Stimulated activated naive CD4-positive, alpha-beta T cell treated with Interleukin-2 at 50 U/mL for 16 hours (primary cell): ENCODE measurements around the gene WWC1.

Experiments
- DNase-seq: peaks from one replicate; lab custom pipeline; 2025; lab: John Stamatoyannopoulos, UW

The WWC1 gene

DNA sequence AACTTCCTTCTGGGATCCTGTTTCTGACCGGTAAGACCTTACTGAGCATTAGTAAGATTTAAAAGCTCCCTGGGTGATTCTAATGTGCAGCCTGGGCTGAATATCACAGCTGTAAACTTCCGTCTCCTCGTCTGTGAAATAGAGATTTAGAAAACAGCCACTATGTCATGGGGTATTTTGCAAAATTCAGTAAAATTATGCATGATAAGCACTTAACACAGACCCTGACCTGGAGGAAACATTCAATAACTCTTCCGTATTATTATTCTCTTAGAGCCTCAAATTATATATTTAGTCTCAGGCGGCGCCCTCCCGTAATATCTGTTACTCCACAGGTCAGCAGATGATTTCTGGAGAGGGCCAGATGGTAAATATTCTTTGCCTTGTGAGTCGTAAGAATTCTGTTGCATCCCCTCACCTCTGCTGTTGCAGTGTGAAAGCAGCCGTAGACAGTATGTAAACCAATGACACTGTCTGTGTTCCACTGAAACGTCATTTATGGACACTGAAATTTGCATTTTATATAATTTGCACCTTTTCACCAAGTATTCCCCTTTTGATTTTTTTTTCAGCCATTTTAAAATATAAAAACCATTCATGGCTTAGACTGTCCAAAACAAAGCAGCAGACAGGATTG lies 155.7 kb downstream of the WWC1 start:
- DNase-seq, result no peak

DNA sequence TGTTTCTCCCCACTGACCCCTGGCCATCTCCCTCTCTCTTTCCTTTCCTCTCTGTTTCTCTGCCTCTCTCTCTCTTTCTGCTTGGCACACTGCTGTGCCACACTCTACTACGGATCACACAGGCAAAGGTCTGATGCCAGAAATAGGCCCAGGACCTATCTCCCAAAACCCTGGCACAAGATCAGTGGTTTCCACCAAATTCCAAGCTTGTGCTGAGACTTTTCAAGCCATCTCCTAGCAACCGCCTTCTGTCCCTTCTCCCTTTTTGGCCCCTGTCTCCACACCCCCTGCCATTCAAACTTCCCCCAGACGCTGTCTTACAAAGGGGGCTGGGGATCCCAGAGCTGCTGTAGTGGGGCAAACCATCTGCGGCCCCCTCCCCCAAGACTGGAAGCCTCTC lies 156.4 kb downstream of the WWC1 start:
- DNase-seq, result no peak

DNA sequence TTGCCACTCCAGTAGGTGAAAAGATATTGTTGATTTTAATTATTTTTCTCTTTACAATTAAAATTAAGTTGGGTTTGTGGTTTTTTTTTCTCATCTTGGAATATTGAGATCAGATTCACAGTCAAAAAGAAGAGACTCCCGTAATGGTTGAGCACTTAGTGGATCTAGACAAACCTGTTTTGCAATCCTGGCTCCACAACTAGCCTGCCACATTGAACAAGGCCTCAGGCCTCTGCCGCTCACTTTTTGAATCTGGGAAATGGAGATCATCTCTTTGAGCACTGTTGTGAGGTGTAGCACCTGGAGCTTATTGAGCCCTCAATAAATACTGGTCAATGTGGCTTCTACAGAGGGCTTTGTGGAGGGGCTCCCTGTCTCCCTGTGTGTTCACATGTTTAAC lies 157.7 kb downstream of the WWC1 start:
- no peak for DNase-seq

DNA sequence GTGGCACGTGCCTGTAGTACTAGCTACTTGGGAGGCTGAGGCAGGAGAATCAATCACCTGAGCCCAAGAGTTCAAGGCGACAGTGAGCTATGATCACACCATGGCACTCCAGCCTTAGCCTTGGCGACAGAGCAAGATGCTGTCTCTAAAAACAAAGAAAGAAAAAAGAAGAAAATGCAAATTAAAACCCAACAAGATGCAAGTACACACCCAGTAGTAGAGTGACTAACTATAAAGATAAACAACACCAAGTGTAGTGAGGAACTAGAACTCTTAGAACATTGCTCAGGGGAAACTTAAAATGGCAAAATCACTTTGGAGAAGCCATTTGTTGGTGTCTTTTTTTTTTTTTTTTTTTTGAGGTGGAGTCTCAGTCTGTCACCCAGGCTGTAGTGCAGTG lies 160.1 kb downstream of the WWC1 start:
- DNase-seq, result no peak

DNA sequence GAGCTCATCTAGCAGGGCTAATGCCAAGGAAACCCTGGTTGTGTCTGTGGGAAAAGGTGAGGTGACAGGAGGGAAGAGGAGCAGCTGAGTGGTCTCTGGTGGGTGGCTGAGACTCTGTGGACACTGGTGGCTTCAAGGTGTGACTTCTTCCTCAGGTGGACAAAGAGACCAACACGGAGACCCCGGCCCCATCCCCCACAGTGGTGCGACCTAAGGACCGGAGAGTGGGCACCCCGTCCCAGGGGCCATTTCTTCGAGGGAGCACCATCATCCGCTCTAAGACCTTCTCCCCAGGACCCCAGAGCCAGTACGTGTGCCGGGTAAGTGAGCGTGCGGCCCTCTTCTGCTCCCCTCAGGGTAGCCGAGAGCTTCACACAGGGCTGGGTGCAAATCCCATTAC lies 163.8 kb downstream of the WWC1 start:
- DNase-seq, result no peak

DNA sequence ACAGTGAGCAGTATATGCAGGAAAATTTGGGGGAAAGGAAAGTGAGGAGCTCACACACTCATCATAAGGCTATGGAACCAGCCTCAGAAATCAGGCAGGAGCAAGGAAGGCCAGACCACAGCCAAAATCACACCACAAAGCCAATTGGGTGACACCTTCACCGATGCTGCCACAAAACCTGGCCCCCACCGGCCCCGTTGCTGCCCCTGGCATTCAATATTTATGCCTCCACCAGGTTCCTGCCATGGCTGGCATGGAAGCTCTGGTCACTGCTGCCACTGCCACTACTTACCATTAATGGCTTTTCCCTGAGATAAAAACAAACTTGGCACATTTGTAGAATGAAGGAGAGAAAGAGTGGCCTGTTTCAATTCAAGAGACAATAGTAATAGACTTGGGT lies 166.1 kb downstream of the WWC1 start:
- no peak for DNase-seq

DNA sequence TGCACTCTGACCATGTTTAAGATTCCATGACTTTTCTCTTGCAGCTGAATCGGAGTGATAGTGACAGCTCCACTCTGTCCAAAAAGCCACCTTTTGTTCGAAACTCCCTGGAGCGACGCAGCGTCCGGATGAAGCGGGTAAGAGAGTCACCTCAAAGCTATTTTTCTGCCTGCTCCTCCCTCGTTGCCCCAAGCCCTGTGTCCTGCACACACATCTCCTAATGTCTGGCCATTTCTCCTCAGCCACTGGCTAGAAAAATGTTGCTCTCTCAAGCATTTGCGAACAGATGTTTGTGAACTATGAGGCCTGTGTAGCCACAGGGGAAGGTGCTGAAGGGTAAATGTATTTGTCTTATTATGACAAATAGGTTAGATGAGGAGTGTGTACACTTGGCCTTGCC lies 169.2 kb downstream of the WWC1 start:
- DNase-seq, result no peak

DNA sequence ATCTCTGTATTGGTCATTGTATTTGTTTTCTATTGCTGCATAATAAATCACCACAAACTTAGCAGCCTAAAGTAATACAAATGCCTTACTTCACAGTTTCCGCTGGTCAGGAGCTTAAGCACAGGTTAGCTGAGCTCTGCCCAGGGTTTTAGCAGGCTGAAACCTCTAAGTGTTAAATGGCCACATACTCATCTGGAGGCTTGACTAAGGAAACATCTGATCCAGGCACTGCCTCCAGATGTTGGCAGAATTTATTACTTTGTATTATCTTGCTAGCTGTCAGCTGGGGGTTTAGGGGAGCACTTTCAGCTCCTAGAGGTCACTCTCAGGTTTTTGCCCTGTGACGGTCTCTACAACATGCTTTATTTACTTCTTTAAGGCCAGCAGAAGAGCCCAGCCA lies 171.6 kb downstream of the WWC1 start:
- no peak for DNase-seq

DNA sequence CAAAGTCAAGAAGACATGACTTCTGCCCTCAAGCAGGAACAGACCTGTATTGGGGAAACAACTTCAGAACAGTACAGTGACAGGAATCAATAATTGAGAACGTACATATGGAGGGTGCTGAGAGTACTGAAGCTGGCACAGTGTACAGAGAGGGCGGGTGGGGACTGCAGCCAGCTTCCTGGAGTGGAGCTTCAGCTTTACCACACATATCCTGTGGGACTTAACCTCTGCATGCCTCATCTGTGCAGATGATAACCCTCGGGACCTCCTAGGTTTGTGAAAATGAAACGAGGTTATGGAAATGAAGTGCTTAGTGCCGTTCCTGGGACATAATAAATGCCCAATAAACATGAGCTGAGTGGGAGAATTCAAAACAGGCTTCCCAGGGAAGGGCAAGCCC lies 172.8 kb downstream of the WWC1 start:
- no peak for DNase-seq

DNA sequence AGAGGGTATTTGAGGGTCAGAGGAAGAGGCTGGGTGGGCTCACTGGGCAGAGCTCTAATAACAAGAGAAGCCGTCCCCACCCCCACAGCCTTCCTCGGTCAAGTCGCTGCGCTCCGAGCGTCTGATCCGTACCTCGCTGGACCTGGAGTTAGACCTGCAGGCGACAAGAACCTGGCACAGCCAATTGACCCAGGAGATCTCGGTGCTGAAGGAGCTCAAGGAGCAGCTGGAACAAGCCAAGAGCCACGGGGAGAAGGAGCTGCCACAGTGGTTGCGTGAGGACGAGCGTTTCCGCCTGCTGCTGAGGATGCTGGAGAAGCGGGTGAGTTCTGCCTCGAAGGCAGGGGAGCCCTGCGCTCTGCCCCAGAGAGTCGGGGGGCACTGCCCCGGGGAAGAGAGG lies 173.2 kb downstream of the WWC1 start:
- DNase-seq, result no peak

DNA sequence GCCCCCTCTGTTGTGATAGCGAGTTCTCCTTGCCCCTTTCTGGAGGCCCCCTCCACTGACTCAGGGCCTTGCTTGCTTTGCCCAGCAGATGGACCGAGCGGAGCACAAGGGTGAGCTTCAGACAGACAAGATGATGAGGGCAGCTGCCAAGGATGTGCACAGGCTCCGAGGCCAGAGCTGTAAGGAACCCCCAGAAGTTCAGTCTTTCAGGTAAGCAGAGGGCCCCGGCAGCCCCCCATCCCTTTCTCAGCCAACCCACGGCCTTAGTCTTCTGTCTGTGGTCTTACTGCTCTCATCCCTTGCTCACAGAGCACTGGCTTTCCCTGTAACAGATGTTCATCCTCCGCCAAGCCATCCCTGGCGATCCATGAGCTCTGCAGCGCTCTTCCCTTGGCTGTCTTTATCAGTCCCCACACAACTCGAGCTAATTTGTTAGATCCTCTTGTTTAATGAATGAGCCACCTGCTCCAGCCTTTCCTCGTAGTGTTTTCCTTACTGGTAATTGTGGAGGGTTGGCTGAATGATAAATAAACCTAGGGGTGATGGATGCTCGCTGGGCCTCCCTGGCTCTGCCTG lies 176.4 kb downstream of the WWC1 start:
- no peak for DNase-seq

DNA sequence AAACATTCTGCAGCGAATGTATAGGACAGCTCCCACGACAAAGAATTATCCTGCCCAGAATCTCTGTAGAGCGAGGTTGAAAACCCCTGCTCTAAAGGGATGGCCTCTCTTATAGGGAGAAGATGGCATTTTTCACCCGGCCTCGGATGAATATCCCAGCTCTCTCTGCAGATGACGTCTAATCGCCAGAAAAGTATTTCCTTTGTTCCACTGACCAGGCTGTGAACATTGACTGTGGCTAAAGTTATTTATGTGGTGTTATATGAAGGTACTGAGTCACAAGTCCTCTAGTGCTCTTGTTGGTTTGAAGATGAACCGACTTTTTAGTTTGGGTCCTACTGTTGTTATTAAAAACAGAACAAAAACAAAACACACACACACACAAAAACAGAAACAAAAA lies 177.4 kb downstream of the WWC1 start:
- DNase-seq, result no peak

DNA sequence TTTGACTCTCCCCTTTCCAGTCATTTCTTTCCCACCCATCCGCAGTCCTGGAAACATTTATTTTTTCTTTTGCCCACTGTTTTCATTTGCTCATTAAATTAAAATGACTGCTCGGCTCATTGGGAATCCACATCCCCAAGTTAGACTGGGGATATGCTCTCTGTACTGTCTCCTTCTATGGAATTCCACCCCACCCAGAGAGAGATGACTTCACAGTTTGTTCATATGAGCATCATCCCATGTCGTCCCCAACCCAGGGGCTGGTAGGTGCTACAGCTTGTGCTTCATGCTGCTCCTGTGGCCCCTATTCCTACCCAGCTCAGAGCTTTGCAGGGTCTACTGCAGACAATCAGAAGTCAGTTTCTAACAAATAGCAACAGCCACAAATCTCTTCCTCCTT lies 178.4 kb downstream of the WWC1 start:
- no peak for DNase-seq

DNA sequence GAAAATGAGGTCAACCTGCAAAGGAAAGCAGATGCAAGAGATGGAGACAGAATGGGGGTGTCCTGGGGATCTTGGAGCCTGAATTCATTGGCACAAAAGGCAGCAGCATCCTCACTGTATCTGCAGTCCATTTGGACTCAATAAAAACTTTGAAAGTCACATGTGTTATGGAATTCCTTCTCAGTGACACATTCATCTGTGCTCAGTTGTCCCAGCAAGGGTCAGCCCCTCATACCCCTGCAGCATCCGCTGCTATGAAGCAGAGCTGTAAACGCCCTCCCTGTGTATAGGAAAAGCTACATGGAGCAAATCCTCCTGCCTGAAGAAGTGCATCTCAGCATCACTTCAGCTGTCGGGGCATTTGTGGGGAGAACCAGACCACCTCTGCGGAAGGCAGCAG lies 180.3 kb downstream of the WWC1 start:
- DNase-seq, result no peak

DNA sequence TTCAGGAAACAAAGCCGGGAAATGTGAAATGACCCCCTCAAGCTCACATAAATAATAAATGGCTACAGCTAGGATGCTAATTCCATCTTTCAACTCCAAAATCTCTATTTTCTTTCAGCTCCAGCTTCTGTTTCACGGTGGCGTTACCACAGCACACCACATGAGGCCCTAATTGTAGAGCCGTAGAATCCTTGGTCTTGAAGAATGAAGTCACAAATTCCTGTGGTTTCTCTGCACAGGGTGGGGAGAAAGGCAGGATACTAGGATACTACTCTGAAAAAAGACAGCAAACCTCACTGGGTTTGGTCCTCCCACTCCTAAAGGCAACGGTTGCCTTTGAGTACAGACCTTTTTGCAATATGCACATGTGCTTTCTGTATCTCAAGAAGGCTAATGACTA lies 180.9 kb downstream of the WWC1 start:
- DNase-seq, result no peak

DNA sequence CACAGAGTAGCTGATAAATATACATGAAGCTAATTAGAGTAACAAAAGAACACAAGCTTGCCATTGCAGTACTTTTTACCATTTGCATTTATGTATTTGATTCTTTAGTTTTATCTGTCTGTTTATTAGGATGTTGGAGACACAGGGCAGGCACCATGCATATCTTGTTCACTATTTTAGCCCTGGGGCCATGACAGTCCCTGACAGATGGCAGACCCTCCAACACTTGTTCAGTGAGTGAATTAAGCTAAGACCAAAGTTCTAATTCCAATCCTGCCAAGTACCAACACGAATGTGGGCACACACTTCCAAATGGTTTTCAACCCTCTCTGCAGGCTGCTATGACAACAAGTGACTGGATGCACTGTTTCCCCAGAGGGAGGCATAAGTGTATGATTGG lies 182.9 kb downstream of the WWC1 start:
- DNase-seq, result no peak

DNA sequence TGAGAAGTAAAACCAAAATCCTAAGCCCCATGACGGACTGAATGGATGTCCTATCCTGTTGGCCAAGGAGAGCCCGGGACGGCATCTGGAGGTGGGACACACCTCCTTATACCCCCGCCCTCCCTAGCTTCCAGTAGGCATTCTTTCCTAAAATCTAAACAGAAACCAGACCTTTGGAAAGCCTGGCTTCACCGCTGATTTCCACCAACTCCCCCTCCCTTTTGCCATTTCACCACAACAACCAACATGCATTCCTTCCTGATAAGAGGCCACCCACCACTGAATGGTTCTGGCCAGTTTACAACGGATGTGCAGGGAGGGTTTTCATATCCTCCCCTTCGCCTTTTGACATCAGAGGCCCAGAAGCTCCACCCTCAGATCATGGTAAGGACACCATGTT lies 185.6 kb downstream of the WWC1 start:
- DNase-seq, result no peak

DNA sequence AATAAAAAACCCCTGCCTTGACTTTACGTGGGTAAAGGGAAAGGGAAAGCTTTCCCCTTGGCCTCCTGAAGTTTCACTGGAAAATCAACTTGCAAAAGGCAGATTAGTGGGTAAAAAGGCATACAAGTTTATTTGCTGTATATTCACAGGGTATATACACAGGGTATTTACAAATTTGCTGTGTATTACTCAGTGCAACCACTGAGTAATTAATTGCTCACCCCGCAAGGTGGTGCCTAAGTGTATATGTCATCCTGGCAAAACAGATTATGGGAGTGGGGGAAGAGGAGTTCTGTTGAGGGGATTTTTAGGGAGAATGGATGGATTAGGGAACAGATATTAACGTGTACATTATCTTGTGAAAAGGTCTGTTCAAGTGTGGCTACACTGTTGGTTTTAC lies 187.7 kb downstream of the WWC1 start:
- DNase-seq, result no peak

DNA sequence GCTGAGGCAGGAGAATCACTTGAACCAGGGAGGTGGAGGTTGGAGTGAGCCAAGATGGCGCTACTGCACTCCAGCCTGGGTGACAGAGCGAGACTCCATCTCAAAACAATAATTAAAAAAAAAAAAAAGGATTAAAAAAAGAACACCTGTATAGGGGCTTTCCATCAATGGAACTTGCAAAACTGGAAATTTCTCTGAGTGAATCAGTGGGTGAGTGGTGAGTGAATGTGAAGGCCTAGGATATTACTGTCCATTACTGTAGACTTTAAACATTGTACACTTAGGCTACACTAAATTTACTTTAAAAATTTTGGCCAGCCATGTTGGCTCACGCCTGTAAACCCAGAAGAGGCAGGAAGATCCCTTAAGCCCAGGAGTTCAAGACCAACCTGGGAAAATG lies 189.2 kb downstream of the WWC1 start:
- DNase-seq, result no peak

DNA sequence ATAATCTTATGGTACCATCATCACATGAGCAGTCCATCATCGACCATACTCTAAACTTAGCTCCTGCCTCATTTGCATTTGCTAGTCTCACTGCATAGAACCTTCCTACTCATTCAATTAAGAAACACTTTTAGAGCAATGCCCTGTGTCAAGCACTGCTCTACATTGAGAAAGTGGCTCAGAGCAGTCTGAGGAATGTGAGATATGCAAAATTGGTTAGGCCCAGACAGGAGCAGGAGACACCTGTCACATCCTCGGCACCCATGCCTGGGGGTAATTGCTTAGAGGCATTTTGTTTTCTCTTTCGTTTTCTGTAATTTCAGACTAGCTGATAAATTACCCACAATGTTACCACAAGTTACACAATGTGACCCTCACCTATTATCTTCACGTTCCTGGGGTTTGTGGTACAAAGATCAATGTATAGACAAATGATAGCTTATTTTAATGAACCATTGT lies 189.9 kb downstream of the WWC1 start:
- no peak for DNase-seq

DNA sequence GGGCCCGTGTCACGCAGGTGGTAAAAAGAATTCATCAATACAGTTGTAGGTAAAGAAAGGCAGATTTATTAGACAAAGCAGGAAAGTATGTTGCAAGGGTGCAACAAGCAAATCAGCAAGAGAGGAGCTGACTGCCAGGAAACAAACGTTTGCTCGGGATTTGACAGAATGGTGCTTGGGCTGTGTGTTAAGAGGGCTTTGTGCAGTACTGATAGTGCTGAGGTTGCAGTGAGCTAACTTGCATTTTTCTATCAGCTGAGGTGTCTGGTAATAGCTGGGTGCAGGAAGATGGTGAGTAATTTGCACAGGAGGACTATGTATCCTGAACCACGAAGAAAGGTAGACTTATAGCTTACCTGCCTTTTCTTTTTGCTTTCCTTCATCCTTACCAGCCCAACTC lies 190.9 kb downstream of the WWC1 start:
- DNase-seq, result no peak

DNA sequence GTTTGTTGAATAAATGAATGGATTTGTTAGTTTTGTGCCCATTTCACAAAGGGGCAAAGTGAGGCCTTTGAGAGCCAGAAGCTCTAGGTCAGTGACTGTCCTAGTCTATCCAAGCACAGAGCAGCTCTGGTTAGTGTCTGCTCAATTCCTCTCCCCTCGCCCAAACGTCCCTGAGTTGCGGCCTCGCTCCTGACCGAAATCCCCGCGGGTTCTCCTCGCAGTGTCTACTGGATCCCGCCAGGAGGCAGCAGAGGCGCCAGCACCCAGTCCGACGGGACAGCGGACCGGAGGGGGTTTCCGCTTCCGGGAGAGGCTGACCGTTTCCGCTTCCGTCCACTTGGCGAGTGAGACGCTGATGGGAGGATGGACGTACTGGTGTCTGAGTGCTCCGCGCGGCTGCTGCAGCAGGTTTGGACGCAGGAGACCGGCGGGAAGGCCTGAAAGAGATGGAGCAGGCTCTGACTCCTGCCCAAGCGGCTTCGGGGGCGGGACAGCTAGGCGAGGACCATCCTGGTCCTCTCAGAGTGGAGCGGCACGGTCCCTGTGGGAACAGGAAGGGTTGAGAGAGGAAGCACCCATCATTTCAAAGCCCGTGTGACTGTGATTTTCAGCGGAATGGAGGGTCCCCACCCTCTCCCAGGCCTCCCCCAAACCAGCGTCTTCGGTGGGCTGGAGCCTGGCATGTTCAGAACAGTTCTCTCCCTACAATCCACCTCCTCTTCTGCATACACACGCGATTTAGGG lies 194.9 kb downstream of the WWC1 start, which contains the start of gene RARS1:
RARS1 (plus strand) TSS at position 336 of the 744 bp plus-strand sequence; CDS start at position 364, 28 bp downstream.
- DNase-seq, result peak; percentile 91

DNA sequence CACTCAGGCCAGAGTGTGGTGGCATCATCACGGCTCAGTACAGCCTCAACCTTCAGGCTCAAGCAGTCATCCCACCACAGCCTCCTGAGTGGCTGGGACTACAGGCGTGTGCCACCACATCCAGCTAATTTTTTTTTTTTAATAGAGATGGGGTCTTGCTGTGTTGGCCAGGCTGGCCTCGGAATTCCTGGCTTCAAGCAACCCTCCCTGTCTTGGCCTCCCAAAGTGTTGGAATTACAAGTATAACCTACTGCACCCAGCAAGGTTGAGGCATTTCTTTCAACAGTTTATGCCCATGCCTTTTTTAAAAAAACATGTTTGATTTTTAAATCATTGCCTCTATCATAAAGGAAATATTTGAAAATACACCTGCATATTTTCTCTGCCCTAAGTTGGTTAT lies 197.6 kb downstream of the WWC1 start:
- DNase-seq, result no peak
